Activated T-cell treated with anti-CD3 and anti-CD28 coated beads for 4 hours (primary cell): ENCODE results near the gene WDR7.

ENCODE experiments used
- DNase-seq: peaks from one replicate; pipeline ENCODE4 v3.0.0-alpha.2; 2020

Gene WDR7

DNA sequence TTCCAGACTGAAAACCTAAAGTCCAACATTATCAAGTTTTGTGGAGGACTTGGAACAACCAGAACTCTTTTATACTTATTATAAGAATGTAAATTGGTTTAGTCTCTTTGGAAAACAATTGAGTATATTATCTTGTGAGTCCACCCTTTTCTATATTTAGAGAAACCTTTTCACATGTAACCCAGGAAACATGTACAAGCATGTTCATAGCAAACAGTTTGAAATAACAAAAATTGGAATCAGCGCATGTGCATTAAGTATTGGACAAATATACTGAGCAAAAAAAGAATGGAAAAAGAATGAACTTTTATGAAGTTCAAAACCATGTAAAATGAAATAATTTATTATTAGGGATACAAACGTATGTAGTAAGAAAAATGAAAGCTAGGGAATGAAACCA lies 246.0 kb downstream of the WDR7 start:
- DNase-seq = no peak

GRCh38 chr18:56899660-56900059 lies 248.5 kb downstream of the WDR7 start:
- no peak for DNase-seq

DNA sequence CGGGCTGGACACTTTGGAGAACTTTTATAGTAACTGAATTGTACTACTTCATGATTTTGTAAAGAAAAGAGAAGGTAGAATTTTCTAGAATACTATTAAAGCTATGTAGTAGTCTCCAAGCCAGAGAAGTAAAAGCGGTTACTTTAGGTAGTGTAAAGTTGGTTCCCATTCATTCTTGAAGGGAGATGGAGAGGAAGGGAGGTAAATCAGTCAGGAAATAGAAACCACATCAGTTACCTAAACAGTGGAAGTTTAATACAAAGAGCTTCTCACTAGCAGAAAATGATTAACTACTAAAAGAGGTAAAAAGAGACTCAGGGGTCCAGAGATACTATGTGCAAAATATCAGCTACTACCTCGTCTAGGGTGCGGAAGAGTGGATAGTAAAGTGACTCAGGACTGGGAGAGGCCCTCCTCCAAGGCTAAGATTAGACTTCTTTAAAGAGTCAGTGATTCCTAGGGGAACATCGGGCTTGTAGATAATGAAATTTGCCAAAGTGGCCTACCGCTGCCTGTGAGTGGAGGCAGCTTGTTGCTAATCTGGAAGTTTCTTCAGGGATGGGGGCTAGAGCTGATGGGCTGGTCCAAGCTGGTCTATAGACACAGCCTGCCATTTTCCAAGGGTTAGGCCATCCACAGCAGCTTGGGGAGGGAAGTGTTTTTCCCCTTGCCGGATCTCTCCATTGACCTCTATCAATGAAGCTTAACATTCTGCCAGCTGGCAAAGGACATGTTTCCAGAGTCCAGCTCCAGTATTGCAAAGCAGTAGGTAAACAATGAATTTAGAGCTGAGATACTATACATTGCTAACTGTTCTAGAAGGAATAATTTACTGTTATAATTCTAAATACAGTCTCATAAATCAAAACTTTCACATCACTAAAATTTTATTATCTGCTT lies 249.3 kb downstream of the WDR7 start:
- no peak for DNase-seq

DNA sequence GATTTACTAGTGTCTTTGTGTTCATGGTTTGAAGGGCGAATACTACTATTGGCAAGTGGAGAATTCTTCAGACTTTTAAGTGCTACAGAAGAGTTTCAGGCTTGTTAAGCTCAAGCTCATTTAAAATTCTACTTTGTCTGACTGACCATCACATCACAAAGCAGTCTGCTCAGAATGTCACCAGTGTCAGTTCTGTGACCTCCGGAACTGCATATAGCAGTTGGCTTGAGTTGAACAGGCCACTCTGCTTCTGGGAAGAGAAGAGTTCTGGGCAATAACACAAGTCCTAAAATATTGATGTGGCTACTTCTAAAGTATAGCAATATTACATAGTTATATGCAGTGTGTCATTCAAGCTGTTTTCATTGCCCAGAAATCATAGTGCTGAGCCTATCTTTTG lies 250.8 kb downstream of the WDR7 start:
- DNase-seq = no peak

DNA sequence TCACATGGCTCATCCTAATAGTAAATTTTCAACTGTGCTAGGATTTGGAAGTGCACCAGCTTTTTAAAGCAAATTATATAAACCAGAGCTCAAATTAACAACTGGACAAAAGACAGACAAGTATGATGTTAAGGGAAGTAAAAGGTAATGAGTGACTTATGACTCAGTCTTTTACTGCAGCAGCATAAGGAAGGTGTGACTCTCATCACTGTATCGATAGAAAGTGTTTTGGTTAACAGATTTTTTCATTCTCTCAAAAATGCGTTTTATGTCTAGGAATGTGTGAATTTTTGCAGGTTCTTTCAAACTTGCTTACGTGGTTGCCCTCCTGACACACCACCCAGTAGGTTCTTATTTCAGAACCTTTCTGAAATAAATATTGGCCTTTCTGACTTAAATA lies 251.5 kb downstream of the WDR7 start:
- no peak for DNase-seq

GRCh38 chr18:56903686-56904085 lies 252.5 kb downstream of the WDR7 start:
- DNase-seq = no peak

DNA sequence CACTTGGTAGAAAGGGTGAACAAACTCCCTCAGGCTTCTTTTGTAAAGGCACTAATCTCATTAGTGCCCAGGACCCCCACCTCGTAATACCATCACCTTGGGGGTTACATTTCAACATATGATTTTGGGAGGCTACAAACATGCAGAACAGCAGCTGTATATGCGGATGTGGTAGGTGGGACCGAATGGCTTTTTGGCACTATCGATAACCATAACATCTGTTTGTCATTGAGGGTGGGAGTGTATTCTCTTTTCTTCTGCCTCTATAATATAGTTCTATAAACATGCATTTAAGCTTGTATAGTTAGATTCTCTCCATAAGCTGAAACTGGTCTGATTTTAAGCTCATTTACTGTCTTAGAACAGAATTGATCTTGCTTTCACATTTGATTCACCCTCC lies 256.6 kb downstream of the WDR7 start:
- no peak for DNase-seq

- DNase-seq = no peak
These were observed 259.1 kb downstream of the WDR7 start for GRCh38 chr18:56910237-56910636.

DNA sequence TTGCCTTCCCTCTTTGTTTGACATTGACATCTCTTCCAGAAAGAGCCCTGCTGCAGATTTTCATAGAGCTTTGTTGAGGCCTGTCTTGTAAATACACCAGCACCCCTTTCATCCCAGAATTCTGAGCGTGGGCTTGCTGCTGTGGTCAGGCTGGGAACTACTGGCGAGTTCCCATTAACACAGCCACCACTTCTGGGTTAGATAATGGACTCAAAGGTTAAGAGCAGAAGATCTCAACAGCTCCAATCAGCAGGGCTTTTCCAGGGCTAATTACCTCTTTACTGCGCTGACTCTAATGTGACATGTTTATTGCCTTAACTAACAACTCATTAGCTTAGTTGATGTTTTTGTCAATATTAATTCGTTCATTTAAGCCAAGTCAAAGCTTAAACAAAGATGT lies 259.8 kb downstream of the WDR7 start:
- DNase-seq = no peak

DNA sequence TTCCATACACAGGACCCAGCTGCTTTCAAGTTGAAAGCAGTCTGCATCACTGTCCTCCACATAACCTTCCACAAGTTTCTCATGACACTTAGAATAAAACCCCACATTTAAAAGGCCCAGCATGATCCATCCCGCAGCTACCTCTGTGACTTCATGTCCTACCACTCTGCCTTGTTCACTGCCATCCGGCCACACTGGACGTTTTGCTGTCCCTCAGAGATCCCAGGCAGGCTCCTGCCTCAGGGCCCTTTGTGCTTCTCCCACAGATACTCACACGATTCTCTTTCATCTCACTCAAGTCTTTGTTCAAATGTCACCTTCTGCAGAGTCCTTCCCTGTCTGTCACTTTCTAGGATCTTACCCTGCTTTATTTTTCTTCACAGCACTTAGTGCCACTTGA lies 262.8 kb downstream of the WDR7 start:
- DNase-seq = no peak

- DNase-seq = no peak
These were observed 268.0 kb downstream of the WDR7 start for GRCh38 chr18:56919190-56919589.

- no peak for DNase-seq
These were observed 270.8 kb downstream of the WDR7 start for GRCh38 chr18:56921896-56922480.

DNA sequence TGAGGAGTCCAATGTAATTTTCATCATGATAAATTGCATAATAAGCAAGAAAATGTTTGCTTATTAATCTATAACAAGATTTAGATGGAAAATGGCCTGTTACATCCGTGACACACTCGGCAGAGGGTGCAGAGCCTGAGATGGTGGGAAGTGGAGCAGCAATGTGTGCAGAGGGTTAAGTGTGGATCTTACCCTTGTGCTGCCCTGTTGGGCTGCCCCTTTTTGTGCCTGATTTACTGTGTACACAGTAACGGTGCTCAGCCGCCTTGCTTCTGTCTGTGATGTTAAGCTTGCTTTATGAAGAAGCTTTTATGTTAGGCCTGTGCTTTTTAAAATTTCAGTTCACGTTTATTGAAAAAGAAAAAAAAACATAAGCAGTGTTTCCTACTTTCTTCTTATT lies 275.6 kb downstream of the WDR7 start:
- DNase-seq = no peak

DNA sequence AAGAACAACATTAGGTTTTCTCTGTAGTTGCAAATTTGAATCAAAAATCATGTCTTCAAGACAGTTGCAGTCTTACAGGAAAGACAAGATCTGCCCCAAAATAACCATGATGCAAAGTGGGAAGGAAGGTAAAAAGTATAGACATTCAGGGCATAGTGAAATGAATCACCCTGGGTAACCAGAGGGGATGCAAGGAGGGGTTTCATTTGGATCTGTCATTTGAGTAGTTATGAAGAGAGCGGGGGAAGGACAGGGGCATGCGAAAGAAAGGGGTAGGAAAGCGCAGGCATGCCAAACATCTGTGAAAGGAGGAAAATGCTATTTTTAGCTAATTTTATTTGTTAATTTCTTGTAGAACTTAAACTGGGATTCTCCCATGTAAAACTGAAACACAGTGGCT lies 276.6 kb downstream of the WDR7 start:
- DNase-seq = no peak

DNA sequence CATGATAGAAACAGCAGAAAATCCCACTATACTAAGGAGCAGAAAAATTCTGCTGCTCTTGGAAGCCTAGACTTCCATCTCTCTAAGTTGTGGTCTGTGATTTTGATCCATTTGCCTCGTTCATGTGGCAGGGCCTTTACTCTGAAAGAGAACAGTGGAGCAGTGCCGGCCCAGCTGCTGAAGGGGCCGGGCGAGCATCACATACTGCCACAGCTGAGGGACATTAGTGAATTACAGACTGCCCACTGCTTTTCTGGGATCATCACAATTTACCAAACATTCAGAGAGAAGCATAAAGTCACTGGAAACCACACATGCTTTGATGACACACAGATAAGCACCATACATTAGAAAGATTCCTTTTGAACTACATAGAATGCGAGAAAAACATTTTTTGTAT lies 278.7 kb downstream of the WDR7 start:
- no peak for DNase-seq

DNA sequence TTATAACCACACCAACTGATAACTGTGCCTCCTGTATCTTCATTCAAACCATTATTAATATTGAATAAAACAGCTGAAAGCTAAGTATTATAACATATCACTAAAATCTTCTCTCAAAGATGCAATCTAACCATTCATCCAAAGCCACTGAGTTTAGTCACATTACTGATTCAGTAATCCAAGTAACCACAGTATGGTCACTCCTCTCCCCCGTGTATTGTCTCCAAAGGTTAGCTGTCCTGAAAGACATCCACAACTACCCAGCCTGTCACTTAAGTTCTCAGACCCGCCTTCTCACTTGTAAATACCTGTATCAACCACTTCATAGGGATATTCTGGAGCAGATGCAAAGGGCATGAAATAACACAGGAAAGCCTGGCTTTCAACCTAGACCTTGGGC lies 282.3 kb downstream of the WDR7 start:
- DNase-seq = no peak

GRCh38 chr18:56934131-56934530 lies 283.0 kb downstream of the WDR7 start:
- no peak for DNase-seq

DNA sequence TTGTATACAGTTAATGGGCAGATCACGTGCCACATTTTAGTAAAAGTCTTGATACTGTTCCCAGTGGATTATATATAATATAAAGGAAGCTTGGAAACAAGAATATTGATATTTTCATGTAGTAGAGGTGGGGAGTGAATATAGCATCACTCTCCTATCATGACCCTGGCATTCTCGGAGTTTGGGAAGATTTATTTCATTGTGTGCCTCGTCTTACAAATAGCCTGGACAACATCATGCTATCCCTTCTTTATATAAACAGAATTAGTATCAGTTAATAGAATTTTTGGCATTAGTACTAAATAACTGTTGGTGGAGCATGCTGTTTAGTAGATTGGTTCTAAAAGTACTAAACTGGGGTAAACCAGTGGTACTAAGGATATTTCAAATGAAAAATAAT lies 283.7 kb downstream of the WDR7 start:
- DNase-seq = no peak

GRCh38 chr18:56935434-56936040 lies 284.4 kb downstream of the WDR7 start:
- DNase-seq = no peak

GRCh38 chr18:56936457-56936856 lies 285.3 kb downstream of the WDR7 start:
- DNase-seq = no peak

DNA sequence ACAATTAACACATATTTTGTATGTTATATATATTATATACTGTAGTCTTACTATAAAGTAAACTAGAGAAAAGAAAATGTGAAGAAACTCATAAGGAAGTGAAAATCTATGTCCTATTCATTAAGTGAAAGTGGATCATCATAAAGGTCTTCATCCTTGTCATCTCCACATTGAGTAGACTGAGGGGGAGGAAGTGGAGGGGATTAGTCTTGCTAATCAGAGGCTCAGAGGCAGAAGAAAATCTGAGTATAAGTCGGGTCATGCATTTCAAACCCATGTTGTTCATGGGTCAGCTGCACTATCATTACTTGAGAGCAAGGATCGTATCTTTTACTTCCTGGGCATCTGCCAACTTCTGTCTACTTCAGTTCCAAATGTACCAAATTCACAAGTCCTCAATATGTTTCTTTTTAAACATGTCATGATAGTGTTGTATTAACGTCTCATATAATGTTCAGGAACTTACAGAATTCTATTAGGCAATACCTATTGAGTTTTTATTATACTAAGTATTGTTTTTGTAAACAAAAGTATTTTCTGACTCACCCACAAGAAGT lies 286.8 kb downstream of the WDR7 start:
- DNase-seq = no peak

- no peak for DNase-seq
These were observed 294.3 kb downstream of the WDR7 start for GRCh38 chr18:56945171-56946083.

DNA sequence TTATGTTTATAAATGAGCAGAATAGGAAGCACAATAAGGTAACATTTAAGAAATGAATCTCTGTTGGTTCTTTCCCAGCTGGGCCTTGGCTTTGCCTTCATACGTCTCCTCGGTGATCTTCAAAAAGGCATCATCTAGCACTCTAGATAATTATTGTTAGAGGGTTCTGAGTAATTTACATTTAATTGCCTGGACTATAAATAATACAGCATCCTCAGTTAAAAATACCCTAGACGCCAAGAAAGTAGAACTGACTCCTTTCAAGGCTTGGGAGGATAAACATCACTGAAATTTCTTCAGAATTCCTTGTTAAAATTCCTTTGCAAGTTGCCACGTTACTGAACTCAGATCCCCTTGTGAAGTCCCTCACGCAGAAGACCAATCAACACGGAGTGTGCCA lies 296.1 kb downstream of the WDR7 start:
- DNase-seq = no peak
